H1 (cell line): ENCODE results near the gene RNF130.

Experiments
- CTBP2 ChIP-seq: IDR thresholded peaks from 2 replicates; pipeline ENCODE4 v1.7.0; 2011; ENCODE audit warnings: borderline replicate concordance, mild to moderate bottlenecking, moderate library complexity, mixed read lengths, low read length; ENCODE audit not compliant: insufficient read depth, insufficient read length
- CTCF ChIP-seq, 3 experiments: IDR thresholded peaks; 1 replicate in 2 of 3; 2 replicates in 1 of 3; pipeline versions ENCODE4 v1.5.1 to v1.6.1; 2011; ENCODE audit warnings: low read length in 3 of 3, mild to moderate bottlenecking in 3 of 3, inconsistent platforms in 2 of 3, low read depth in 1 of 3, moderate library complexity in 1 of 3; ENCODE audit not compliant: insufficient read depth in 1 of 3; ENCODE audit errors: control extremely low read depth in 1 of 3

GRCh38 chr5:180072256-180072548 is 643 bp upstream of the RNF130 start:
- TF ChIP-seq CTCF (IDR thresholded peaks at IDR 0.05; ENCODE audit: control extremely low read depth in 1 of 3, insufficient read depth in 1 of 3, low read depth in 1 of 3, low read length in 3 of 3): no peak
- no peak for TF ChIP-seq CTBP2
